ENCODE results near the gene TOMM40. TPM values are rescaled to one million over a fixed set of nuclear protein-coding genes. Genes with fewer than 3 reads are reported as not detected.

TOMM40 gene
- total RNA-seq, 1 donor from 2014 or later = 107 TPM

- DNase-seq (ENCODE audit: low read depth) (no peak), FAIRE-seq (no peak)
- H3K27ac Mint-ChIP-seq (ENCODE audit: unreplicated experiment) = no peak overlapping the region
- Histone ChIP-seq H4K20me1 (ENCODE audit: insufficient read depth, low read length) (peaks cover 52% of the 10 kb centered on the region), H3K4me3 (ENCODE audit: insufficient read depth, low read depth, low read length) (no peak overlapping the region), H3K4me2 (ENCODE audit: low read length) (no peak overlapping the region), H3K9ac (ENCODE audit: low read length) (no peak overlapping the region), H2AFZ (ENCODE audit: low read depth, low read length) (no peak overlapping the region), H3K9me3 (ENCODE audit: insufficient read depth, low read depth, low read length) (no peaks in the 10 kb centered on the region), H3K27ac (ENCODE audit: low read depth, low read length) (no peak overlapping the region), H3K79me2 (ENCODE audit: insufficient read depth, low read length) (peaks cover 29% of the 10 kb centered on the region), H3K4me1 (ENCODE audit: insufficient read depth, low read length) (peaks cover 48% of the 10 kb centered on the region), H3K36me3 (ENCODE audit: insufficient read depth, low read length) (peaks cover 43% of the 10 kb centered on the region), H3K27me3 (ENCODE audit: insufficient read depth, low read length) (no peaks in the 10 kb centered on the region)
- TF ChIP-seq EZH2 (IDR thresholded peaks at IDR 0.05; ENCODE audit: insufficient read depth, low read length) (no peak), CTCF (IDR thresholded peaks at IDR 0.05; ENCODE audit: insufficient read depth, low read depth, low read length) (no peak)
- peaks cover 44% of the 10 kb centered on the region for H3K36me3 Mint-ChIP-seq (ENCODE audit: low read depth, unreplicated experiment)
- peaks cover 31% of the 10 kb centered on the region for H3K4me1 Mint-ChIP-seq (ENCODE audit: low read depth, unreplicated experiment)
- peak overlapping the region; percentile 9 for H3K4me3 Mint-ChIP-seq (ENCODE audit: unreplicated experiment)
- no peaks in the 10 kb centered on the region for H3K27me3 Mint-ChIP-seq (ENCODE audit: low read depth, unreplicated experiment)
- no peaks in the 10 kb centered on the region for H3K9me3 Mint-ChIP-seq (ENCODE audit: unreplicated experiment)
These were observed 18.4 kb upstream of the TOMM40 start for GRCh38 chr19:44872661-44873060.

GRCh38 chr19:44874317-44874716, 16.7 kb upstream of the TOMM40 start:
- no peaks in the 10 kb centered on the region for H3K9me3 Mint-ChIP-seq (ENCODE audit: unreplicated experiment)
- H3K27me3 Mint-ChIP-seq (ENCODE audit: low read depth, unreplicated experiment) = no peaks in the 10 kb centered on the region
- Histone ChIP-seq H3K9ac (ENCODE audit: low read length) (no peak overlapping the region), H3K4me3 (ENCODE audit: insufficient read depth, low read depth, low read length) (no peak overlapping the region), H4K20me1 (ENCODE audit: insufficient read depth, low read length) (peaks cover 51% of the 10 kb centered on the region), H3K27me3 (ENCODE audit: insufficient read depth, low read length) (no peaks in the 10 kb centered on the region), H3K9me3 (ENCODE audit: insufficient read depth, low read depth, low read length) (no peaks in the 10 kb centered on the region), H3K27ac (ENCODE audit: low read depth, low read length) (no peak overlapping the region), H3K36me3 (ENCODE audit: insufficient read depth, low read length) (peaks cover 41% of the 10 kb centered on the region), H3K4me2 (ENCODE audit: low read length) (no peak overlapping the region), H3K79me2 (ENCODE audit: insufficient read depth, low read length) (peaks cover 29% of the 10 kb centered on the region), H2AFZ (ENCODE audit: low read depth, low read length) (no peak overlapping the region), H3K4me1 (ENCODE audit: insufficient read depth, low read length) (peaks cover 44% of the 10 kb centered on the region)
- peaks cover 40% of the 10 kb centered on the region for H3K4me1 Mint-ChIP-seq (ENCODE audit: low read depth, unreplicated experiment)
- no peak overlapping the region for H3K27ac Mint-ChIP-seq (ENCODE audit: unreplicated experiment)
- DNase-seq (ENCODE audit: low read depth) = no peak
- H3K4me3 Mint-ChIP-seq (ENCODE audit: unreplicated experiment) = no peak overlapping the region
- no peak for FAIRE-seq
- TF ChIP-seq EZH2 (IDR thresholded peaks at IDR 0.05; ENCODE audit: insufficient read depth, low read length) = no peak
- TF ChIP-seq CTCF (IDR thresholded peaks at IDR 0.05; ENCODE audit: insufficient read depth, low read depth, low read length) = no peak
- peaks cover 37% of the 10 kb centered on the region for H3K36me3 Mint-ChIP-seq (ENCODE audit: low read depth, unreplicated experiment)

- Histone ChIP-seq H3K4me1 (ENCODE audit: insufficient read depth, low read length) (peaks cover 33% of the 10 kb centered on the region), H3K36me3 (ENCODE audit: insufficient read depth, low read length) (peaks cover 41% of the 10 kb centered on the region), H3K4me3 (ENCODE audit: insufficient read depth, low read depth, low read length) (no peak overlapping the region), H3K79me2 (ENCODE audit: insufficient read depth, low read length) (peaks cover 29% of the 10 kb centered on the region), H4K20me1 (ENCODE audit: insufficient read depth, low read length) (peaks cover 46% of the 10 kb centered on the region), H2AFZ (ENCODE audit: low read depth, low read length) (no peak overlapping the region), H3K9me3 (ENCODE audit: insufficient read depth, low read depth, low read length) (no peaks in the 10 kb centered on the region), H3K4me2 (ENCODE audit: low read length) (peak overlapping the region; percentile 69), H3K27me3 (ENCODE audit: insufficient read depth, low read length) (no peaks in the 10 kb centered on the region), H3K27ac (ENCODE audit: low read depth, low read length) (peak overlapping the region; percentile 47), H3K9ac (ENCODE audit: low read length) (peak overlapping the region; percentile 45)
- H3K36me3 Mint-ChIP-seq (ENCODE audit: low read depth, unreplicated experiment) = peaks cover 32% of the 10 kb centered on the region
- no peaks in the 10 kb centered on the region for H3K9me3 Mint-ChIP-seq (ENCODE audit: unreplicated experiment)
- peak; percentile 48 for DNase-seq (ENCODE audit: low read depth)
- H3K4me1 Mint-ChIP-seq (ENCODE audit: low read depth, unreplicated experiment) = peaks cover 32% of the 10 kb centered on the region
- H3K27me3 Mint-ChIP-seq (ENCODE audit: low read depth, unreplicated experiment) = no peaks in the 10 kb centered on the region
- peak overlapping the region; percentile 46 for H3K4me3 Mint-ChIP-seq (ENCODE audit: unreplicated experiment)
- peak overlapping the region; percentile 83 for H3K27ac Mint-ChIP-seq (ENCODE audit: unreplicated experiment)
- no peak for TF ChIP-seq CTCF (IDR thresholded peaks at IDR 0.05; ENCODE audit: insufficient read depth, low read depth, low read length)
- FAIRE-seq = peak; percentile 34
These were observed 15.2 kb upstream of the TOMM40 start for GRCh38 chr19:44875666-44876451.

Measured in astrocyte (in vitro differentiated cells and primary cell).